UCSD-AML1 (cell line): ENCODE measurements around the gene RAB14.
"Not testable (repeated sequence)": the region's sequence is repeated elsewhere in the genome, so short reads cannot be mapped to it uniquely, and the experiment has no call there.

ENCODE experiments used
- DNase-seq: peaks from one replicate; lab custom pipeline; 2025; ENCODE audit not compliant: unreplicated experiment; lab: John Stamatoyannopoulos, UW

RAB14 gene

DNA sequence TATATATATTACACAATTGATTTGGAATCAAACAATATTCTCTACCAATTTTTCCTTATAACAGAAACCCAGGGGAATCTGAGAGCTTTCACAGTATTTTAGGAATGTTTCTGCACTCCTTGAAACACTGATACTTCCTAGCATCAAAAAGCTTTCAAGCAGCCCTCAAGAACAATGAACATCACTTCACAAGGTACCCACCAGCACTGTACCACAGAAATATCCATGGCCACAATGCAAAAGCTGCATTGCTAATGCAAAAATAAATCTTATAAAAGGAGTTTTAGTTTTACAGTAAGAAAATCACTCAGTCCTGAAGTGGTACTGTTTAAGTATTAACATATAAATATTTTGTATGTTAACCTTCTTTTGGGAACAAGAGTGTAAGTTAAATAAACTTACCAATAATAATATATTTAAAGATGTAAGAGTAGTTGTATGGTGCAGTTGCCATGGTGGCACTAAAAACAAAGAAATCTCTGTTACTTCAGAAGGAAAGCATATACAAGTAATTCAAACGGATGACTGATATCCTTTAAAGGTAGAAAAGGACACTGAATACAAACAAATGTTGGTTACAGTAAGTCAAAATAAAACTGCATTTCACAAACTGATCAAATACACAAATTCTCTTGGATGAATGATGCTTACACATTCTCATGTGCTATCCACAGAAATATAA is 8.6 kb downstream of the RAB14 start:
- DNase-seq, result no peak

DNA sequence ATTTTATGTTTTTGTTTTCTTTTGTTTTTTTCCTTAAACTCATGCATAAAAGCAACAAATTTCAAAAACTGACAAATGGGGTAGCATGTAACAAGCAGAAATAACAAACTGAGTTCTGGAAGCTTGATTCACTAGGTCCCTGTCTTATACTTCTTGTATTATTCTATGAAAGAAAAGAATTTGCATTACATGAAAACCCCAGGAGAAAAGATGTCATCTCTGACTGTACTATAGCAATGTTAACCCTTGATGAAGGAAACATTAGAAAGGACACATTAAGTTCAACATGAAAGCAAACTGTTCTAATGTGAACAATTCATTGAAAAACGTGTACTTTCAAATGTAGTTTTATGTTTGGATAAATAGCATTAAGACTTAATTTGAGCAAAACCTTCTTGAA is 9.2 kb downstream of the RAB14 start:
- no peak for DNase-seq

DNA sequence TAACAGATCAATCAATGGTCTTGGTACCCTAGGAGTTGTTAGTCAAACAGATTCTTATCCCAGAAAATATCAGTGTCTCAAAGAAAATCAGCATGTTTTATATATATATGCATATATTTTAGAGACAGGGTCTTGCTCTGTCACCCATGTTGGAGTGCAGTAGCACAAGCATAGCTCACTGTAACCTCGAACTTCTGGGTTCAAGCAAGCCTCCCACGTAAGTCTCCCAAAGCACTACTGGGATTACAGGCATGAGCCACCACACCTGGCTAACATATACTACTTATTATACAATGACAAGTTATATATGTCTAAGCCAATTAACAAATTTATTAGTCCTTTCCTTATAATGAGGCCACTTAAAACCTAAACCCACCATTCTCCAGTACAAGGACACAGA is 10.4 kb downstream of the RAB14 start:
- no peak for DNase-seq

DNA sequence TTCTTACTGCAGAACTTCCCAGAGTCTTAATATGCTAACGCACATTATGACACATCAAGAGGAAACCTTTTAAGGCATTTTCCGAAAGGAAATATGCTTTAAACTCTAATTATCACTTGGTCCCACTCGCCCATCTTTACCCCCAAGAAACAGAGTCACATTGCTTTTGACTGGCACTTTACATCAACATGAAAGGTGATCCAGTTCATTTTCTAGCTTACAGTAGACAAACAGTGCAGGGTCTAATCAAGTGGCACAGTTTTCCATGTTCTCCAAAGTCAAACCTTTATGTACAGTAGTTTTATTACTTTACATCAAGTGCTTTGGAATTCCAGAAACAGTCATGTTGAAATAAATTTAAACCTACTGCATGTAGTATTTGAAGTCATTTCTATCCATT is 12.0 kb downstream of the RAB14 start:
- DNase-seq, result no peak

DNA sequence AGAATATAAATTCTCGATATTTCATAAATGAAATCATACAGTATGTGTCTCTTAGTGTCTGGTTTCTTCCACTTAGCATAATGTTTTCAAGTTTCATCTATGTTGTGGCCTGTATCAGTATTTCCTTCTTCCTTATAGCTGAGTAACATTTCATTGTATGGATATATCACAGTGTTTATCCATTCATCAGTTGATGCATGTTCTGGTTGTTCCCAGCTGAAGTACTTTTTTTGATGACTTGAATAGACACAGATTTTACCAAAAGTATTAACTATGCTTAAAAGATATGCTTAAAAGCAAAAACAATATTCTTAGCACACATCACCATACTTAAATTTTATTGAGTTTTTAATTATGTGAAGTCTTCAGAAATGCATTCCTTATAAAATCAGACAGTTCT is 12.7 kb downstream of the RAB14 start:
- no peak for DNase-seq

DNA sequence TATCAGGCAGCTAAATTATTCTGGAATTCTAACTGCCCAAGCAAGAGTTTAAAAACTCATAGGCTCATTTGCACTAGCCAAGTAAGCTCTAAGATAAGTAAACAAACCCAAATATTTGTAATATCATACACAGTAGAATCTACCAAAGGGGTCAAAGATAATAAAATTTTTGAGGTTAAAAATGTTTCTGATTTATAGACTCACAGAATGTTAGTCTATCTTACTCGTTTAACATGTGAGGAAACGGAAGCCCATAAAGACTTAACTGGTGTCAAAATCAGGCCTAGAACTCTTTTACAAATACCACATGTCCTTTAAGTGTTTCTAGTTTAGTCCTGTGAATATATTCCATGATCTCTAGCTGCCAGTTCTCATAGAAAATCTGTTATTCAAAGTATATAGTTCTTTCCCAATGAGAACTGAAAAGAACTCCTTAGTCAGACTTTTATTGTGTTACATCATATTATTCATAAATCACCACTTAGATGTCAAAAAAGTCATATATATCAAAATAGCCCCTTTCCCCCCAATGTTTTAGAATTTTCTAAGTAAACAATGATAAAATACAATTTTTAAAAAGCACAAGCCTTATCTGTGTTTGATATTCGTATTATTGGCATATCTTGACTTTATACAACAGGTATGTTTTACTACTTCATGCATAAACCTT is 13.9 kb downstream of the RAB14 start:
- no peak for DNase-seq

DNA sequence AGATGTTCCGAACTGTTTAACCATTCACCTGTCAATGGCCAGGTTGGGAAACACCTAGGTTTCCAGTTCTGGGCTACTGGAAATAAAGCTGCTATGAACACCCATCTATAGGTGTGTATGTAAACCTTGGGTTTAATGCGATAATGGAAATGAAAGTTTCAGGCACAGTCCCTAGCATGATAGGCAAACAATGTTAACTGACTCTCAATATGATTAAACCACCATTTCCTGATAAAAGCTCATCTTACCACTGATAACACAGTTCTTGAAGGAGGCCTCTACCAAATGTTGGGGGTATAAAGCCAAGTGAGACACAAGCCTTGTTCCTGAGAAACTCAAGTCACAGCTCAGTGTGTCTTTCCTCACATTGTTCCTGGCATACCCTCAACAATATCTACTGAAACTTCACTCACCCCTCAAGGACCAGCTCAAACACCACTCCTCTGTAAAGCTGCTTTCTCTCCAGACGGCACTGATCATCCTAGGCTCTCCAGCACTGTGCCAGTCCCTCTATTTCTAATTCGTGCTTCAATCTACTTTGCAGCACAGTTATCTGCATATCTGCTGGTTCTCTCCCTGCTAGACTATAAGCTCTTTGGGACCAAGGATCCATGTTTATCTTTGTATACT is 15.8 kb downstream of the RAB14 start:
- DNase-seq, result no peak

DNA sequence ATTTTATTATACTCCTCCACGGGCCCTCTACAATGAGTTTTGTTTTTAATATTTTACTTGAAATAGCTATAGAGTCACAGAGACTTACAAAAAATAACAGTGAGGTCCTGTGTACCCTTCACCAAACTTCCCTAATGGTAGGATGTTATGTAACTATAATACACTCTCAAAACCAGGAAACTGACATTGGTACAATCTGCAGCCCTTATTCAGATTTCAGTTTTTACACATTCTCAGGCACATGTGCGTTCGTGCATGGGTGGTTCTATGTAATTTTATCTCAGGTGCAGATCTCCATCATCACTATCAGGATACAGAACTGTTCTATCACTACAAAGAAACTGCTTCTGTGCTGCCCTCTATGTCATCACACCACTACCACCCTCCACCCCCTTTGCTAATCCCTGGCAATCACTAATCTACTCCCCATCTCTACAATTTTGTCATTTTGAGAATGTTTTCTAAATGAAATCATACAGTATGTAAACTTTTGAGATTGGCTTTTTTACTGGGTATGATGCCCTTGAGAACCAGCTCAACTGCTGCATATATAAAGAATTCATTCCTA is 16.4 kb downstream of the RAB14 start:
- DNase-seq, result no peak

DNA sequence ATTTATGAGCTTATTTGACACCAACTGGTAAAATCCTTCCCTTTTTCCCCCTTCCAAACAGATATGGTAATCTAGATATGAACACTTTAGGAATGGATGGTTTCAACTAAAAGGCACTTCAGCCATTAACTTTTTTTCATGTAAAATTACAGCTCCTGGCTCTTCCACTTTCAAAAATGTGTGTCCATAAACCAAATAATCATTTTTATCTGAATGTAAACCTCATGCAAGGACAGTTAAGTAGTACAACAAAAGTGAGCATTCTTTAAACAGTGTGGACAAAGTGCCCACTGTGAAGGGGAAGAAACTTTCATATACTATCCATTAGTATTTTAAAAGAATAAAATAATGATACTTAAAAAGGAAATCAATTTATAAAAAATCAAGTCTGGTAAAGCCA is 17.2 kb downstream of the RAB14 start:
- DNase-seq, result no peak

DNA sequence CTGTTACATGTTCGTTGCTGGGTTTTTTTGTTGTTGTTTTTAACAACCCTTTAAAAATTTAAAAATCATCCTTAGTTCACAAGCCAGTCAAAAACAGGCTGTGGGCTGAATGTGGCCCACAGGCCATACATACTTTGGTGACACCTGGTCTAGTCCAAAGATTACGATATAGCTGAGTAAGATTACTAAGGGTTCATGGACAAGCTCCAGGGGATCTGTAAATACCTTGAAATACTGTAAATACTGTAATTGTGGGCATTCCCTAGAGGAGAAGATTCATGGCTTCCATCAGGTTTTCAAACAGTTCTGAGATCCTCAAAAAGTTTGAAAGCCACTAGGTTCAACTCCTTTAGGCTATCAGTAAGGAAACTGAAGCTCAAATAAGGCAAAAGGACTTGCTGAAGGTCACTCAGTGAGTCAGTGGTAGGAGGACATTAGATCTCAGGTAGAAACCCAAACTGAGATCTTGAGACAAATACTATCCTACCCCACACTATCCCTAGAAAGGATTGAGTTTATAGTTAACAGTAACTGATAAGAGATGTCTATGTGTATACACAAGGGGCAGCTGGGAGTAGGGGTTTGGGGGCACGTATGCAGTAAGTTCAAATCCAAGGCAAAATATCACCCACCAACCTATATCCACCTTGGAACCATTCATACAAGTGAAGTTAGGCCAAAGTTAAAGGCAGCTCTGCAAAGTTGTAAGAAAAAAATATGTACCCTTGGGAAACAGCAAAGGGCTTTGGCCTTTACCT is 17.8 kb downstream of the RAB14 start:
- DNase-seq, result no peak

DNA sequence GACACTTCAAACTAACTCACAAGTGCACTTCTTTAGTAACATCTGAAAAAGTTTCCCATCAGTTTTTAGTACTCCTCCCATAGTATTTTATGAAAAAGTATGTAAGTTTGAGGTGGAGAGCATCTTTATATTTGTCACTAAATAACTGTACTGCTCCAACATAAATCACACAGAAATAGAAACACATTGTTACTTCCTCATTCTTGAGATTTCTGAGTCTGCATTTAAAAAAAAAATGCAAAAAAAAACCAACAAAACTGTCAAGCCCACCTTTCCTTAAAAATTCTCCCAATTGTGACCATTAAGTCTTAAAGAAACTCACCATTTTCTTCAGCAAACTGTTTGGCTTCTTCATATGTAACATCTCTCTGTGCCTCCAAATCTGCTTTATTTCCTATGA is 18.7 kb downstream of the RAB14 start:
- no peak for DNase-seq

DNA sequence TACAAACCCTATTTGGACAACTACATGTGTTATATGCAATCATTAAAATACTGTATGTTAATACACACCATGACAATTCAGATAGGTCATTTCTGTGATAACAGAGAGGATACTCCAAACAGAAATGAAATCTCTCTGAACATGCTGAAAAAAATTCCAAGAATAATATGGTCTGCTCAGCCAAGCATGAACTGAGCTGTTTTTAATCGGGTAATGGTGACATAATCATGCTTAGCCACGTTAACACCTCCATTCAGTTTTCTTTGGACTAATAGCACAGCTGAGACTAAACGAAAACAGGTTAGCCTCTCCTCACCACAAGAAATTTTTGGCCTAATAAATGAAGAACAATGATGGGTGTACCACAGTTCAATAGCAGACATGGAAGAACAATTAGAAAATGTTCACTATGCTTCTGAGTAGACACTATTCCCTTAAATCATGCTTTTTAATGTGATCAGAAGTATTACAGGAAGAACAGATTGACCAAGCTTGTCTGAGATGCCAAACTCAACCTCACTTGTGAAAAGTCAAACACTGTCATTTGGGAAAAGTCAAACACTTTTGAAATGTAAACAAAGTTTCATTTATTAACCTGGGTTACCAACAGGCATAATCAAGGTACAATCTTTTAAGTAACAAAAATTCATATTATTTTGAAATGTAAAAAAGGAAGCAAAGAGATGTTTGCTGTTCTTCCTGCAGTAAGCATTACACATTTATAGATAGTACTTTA is 19.4 kb downstream of the RAB14 start:
- DNase-seq, result no peak

DNA sequence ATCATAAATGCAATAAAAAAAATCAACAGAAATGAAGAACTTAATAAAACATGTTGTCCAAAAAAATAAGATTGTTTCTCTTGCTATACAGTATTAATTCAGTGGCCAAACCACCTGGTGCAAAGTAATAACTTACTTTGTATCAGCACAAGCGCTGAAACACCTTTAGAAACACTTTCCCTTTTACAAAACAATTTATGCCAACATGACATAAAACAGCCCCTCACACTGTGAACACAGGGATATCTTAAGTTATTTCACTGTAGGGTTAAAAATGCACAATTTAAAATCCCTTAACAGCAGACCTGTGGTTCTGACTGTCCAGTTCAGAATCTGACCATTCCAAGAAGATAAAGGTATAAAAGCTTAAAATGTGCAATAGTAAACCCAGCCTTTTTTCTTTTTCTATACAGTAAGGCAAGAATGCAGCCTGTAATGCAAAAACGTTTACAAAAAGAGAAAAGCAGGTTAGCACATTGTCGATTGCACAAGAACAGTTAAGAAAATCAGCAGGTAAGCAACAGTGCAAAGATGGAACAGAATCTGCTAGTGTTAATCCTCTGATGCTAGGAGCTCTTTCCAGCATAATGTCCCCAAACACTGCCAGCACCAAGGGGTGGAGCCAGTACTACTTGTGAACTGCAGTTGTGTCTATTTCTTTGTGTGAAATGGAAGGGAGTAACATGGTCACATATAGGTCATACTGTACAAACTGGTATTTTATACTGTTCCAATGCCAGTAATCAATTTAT is 21.6 kb downstream of the RAB14 start:
- no peak for DNase-seq

DNA sequence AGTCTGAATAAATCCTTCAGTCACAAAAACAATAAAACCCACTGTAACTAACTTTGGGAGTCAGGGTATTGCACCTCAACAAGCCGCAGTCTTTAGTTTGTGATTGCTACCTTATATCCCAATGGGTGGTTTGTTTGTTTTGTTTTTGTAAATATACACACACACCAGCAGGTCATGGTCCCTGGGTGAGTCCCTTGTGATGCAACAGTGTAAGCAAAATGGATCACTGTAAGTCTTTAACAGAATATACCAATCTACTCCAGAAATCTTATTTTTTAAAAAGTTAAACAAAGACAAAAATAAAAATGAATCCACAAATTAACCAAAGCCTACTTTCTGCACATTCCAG is 22.3 kb downstream of the RAB14 start:
- DNase-seq, result not testable (repeated sequence)

DNA sequence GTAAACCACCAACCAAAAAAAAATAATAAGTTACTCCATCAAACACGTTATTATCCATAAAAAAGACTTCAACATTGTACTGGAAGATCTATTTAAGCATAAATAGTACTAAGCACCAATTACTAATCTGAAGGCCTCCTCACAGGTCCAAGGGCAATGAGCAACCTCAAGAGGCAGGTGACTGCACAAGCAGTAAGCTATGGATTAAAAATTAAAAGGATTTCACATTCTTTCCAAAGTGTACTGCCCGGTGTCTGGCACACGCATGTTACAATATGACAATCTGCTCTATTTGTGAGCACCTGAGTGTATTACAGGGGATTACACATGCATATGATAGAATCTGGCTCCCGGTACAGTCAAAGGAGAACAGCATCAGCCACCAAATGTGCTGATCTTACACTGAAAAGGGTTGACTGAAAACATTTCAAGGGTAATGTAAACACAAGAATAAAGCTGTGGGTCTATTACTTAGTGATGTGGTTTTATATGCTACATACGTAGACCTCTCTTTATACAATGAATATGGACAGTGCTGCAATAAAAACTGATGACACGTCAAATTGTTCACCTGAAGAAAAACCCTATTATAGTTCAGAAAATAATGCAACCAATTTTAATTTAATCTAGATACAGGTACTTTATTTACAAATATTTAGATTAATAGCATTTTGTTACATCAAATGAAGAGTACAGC is 22.8 kb downstream of the RAB14 start:
- DNase-seq, result no peak

DNA sequence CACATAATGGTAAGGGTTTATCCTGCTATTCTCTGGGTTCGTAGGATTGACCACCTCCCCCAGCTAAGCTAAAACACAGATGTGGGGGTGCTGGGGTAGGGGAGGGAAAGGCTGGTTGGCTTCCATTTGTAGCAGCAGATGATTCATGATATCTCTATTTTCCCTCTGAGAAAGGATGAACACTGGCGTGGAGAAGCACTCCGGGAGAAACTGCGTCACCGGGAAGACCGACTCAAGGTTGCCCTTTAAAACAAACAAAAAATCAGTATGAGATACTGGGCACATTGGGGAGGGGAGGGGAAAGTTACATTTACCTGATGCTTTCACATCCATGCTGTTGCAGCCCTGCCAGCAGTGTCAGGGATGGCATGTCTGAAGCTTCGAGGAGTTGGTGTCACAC is 28.2 kb downstream of the RAB14 start:
- DNase-seq, result no peak

DNA sequence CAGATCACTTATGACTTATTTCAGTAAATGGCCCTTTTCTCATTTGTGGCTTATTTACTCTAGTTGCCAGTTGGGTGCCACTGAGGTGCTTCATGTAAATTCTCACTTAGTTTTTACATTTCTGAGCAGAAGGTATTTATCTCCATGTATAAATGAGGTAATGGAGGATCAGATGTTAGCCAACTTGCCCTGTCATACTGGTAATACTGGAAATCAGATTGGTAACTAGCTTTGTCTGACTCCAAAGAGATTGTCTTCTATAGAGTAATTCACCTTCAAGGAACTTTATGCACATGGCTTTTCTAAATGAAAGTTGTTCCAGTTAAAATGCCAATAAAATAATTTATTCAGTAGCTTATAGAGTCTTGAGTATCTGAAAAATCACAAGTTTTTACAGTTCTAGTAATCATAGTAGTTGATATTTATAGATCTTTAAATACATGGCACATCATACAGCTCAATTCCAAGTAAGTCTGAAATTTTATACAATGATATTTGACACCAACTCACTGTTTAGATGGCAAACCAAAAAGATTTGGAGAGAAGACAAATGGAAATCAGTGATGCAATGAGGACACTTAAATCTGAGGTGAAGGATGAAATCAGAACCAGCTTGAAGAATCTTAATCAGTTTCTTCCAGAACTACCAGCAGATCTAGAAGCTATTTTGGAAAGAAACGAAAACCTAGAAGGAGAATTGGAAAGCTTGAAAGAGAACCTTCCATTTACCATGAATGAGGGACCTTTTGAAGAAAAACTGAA is 28.8 kb downstream of the RAB14 start:
- no peak for DNase-seq

DNA sequence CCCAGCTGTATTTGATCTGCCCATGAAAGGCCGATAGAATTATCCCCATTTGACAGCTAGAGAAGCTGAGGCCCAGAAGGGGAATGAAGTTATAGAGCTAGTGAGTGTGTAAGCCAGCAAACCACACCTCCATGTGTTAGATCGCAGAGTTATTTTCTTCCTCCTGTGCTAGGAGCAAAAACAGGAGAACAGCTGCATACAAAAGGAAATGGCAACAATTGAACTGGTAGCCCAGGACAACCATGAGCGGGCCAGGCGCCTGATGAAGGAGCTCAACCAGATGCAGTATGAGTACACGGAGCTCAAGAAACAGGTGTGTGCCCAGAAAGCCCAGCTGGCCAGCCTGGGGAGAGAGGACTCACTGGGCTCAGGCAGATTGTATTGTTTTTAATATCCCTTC is 30.4 kb downstream of the RAB14 start:
- DNase-seq, result no peak

DNA sequence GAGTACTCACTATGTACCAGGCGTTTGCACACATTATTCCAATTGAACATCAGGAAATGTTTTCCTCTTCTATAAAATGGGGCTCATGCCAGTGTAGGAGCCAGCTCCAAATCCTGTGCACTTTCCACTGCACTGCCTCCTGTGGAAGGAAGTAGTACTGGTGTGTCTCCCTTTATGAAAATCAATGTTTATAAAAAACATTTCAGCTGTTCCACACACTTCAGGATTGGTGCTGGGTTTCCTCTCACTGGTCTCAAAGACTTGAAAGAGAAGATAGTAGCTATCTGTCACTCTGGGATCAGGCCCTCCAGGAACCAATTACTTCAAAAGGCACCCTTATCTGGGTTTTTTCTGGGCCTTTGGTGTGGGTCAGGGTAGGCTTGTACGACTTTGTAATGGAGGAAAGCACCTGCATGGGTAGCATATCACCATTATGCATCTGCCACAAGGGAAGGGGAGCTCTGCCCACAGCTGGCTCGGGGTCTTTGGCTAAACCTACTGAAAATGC is 32.5 kb downstream of the RAB14 start:
- no peak for DNase-seq
